ENCODE results near the gene LRRC71.

Gene LRRC71

GRCh38 chr1:156941675-156942074 is 21.2 kb downstream of the LRRC71 start:
- peaks cover 10% of the 10 kb centered on the region for H3K36me3 ChIP-seq (ENCODE audit: control insufficient read depth, insufficient read depth, low read length)
- H4K8ac ChIP-seq (ENCODE audit: low read depth, low read length) = no peak overlapping the region
- no peak overlapping the region for H3K4me2 ChIP-seq (ENCODE audit: low read length)

GRCh38 chr1:156942176-156942575 is 21.7 kb downstream of the LRRC71 start:
- Histone ChIP-seq H2BK5ac (ENCODE audit: low read length) (no peak overlapping the region), H3K79me2 (ENCODE audit: control insufficient read depth, insufficient read depth, low read length) (no peaks in the 10 kb centered on the region), H4K5ac (ENCODE audit: low read length) (no peak overlapping the region), H3K18ac (ENCODE audit: low read length) (no peak overlapping the region), H3K56ac (ENCODE audit: low read length) (no peak overlapping the region), H3K79me1 (ENCODE audit: low read length) (no peaks in the 10 kb centered on the region), H2BK15ac (replicated peaks; ENCODE audit: low read depth) (no peak overlapping the region), H4K8ac (ENCODE audit: low read depth, low read length) (no peak overlapping the region), H3K4ac (ENCODE audit: low read depth, low read length) (no peak overlapping the region), H3K4me3 (ENCODE audit: low read length) (no peak overlapping the region), H3K4me1 (ENCODE audit: control insufficient read depth, low read depth, low read length) (no peaks in the 10 kb centered on the region), H3K4me2 (ENCODE audit: low read length) (no peak overlapping the region), H2BK120ac (ENCODE audit: low read depth, low read length) (no peak overlapping the region), H3K27me3 (ENCODE audit: insufficient read depth, low read length, poor library complexity) (no peaks in the 10 kb centered on the region), H3K23ac (ENCODE audit: low read length) (no peak overlapping the region), H3K9ac (ENCODE audit: low read length) (no peak overlapping the region), H2AK5ac (ENCODE audit: low read length) (no peak overlapping the region), H3K36me3 (ENCODE audit: control insufficient read depth, insufficient read depth, low read length) (peaks cover 10% of the 10 kb centered on the region), H3K27ac (ENCODE audit: low read depth, low read length) (no peak overlapping the region)
- no CpG with 5 or more reads among the region's 3 CpGs for WGBS (ENCODE audit: extremely low coverage, insufficient coverage, low lambda C conversion rate)
- DNase-seq = no peak

More at GRCh38 chr1:156941675-156942074, 21.2 kb downstream of the LRRC71 start:
- H3K4me1 ChIP-seq (ENCODE audit: control insufficient read depth, low read depth, low read length) = no peaks in the 10 kb centered on the region
- DNase-seq = no peak
- H3K9ac ChIP-seq (ENCODE audit: low read length) = no peak overlapping the region
- no peak overlapping the region for H3K56ac ChIP-seq (ENCODE audit: low read length)
- no peak overlapping the region for H3K18ac ChIP-seq (ENCODE audit: low read length)
- H3K4me3 ChIP-seq (ENCODE audit: low read length) = no peak overlapping the region
- H4K5ac ChIP-seq (ENCODE audit: low read length) = no peak overlapping the region
- no peak overlapping the region for H2BK5ac ChIP-seq (ENCODE audit: low read length)
- no CpG with 5 or more reads among the region's 10 CpGs for WGBS (ENCODE audit: extremely low coverage, insufficient coverage, low lambda C conversion rate)
- no peaks in the 10 kb centered on the region for H3K79me2 ChIP-seq (ENCODE audit: control insufficient read depth, insufficient read depth, low read length)
- no peak overlapping the region for H3K23ac ChIP-seq (ENCODE audit: low read length)
- no peak overlapping the region for H2BK15ac ChIP-seq (replicated peaks; ENCODE audit: low read depth)
- no peak overlapping the region for H2BK120ac ChIP-seq (ENCODE audit: low read depth, low read length)
- no peaks in the 10 kb centered on the region for H3K79me1 ChIP-seq (ENCODE audit: low read length)
- H3K27me3 ChIP-seq (ENCODE audit: insufficient read depth, low read length, poor library complexity) = no peaks in the 10 kb centered on the region
- no peak overlapping the region for H3K4ac ChIP-seq (ENCODE audit: low read depth, low read length)
- no peak overlapping the region for H3K27ac ChIP-seq (ENCODE audit: low read depth, low read length)
- H2AK5ac ChIP-seq (ENCODE audit: low read length) = no peak overlapping the region

- no peaks in the 10 kb centered on the region for H3K79me1 ChIP-seq (ENCODE audit: low read length)
- DNase-seq = no peak
Observed at GRCh38 chr1:156942576-156942975, 22.1 kb downstream of the LRRC71 start.

GRCh38 chr1:156943756-156944155 is 23.3 kb downstream of the LRRC71 start:
- no peak overlapping the region for H3K23ac ChIP-seq (ENCODE audit: low read length)
- H3K4me2 ChIP-seq (ENCODE audit: low read length) = no peak overlapping the region
- H3K27ac ChIP-seq (ENCODE audit: low read depth, low read length) = no peak overlapping the region
- no peak overlapping the region for H3K56ac ChIP-seq (ENCODE audit: low read length)
- H2BK15ac ChIP-seq (replicated peaks; ENCODE audit: low read depth) = no peak overlapping the region
- H3K27me3 ChIP-seq (ENCODE audit: insufficient read depth, low read length, poor library complexity) = no peaks in the 10 kb centered on the region
- DNase-seq = no peak
- no peak overlapping the region for H2BK120ac ChIP-seq (ENCODE audit: low read depth, low read length)
- H3K9ac ChIP-seq (ENCODE audit: low read length) = no peak overlapping the region
- H2BK5ac ChIP-seq (ENCODE audit: low read length) = no peak overlapping the region
- H4K8ac ChIP-seq (ENCODE audit: low read depth, low read length) = no peak overlapping the region
- no peak overlapping the region for H3K4me3 ChIP-seq (ENCODE audit: low read length)
- H3K18ac ChIP-seq (ENCODE audit: low read length) = no peak overlapping the region
- H3K36me3 ChIP-seq (ENCODE audit: control insufficient read depth, insufficient read depth, low read length) = peaks cover 10% of the 10 kb centered on the region
- no peak overlapping the region for H3K4ac ChIP-seq (ENCODE audit: low read depth, low read length)
- no peaks in the 10 kb centered on the region for H3K79me2 ChIP-seq (ENCODE audit: control insufficient read depth, insufficient read depth, low read length)
- no peak overlapping the region for H2AK5ac ChIP-seq (ENCODE audit: low read length)
- no CpG with 5 or more reads among the region's 3 CpGs for WGBS (ENCODE audit: extremely low coverage, insufficient coverage, low lambda C conversion rate)
- peaks cover 3% of the 10 kb centered on the region for H3K4me1 ChIP-seq (ENCODE audit: control insufficient read depth, low read depth, low read length)
- H4K5ac ChIP-seq (ENCODE audit: low read length) = no peak overlapping the region
- no peaks in the 10 kb centered on the region for H3K79me1 ChIP-seq (ENCODE audit: low read length)

More at GRCh38 chr1:156942576-156942975, 22.1 kb downstream of the LRRC71 start:
- H3K4me3 ChIP-seq (ENCODE audit: low read length) = no peak overlapping the region
- no peaks in the 10 kb centered on the region for H3K27me3 ChIP-seq (ENCODE audit: insufficient read depth, low read length, poor library complexity)
- H2BK15ac ChIP-seq (replicated peaks; ENCODE audit: low read depth) = no peak overlapping the region
- no peaks in the 10 kb centered on the region for H3K79me2 ChIP-seq (ENCODE audit: control insufficient read depth, insufficient read depth, low read length)
- no peak overlapping the region for H2BK5ac ChIP-seq (ENCODE audit: low read length)
- no peak overlapping the region for H3K4me2 ChIP-seq (ENCODE audit: low read length)
- peaks cover 10% of the 10 kb centered on the region for H3K36me3 ChIP-seq (ENCODE audit: control insufficient read depth, insufficient read depth, low read length)
- H3K23ac ChIP-seq (ENCODE audit: low read length) = no peak overlapping the region
- H3K4ac ChIP-seq (ENCODE audit: low read depth, low read length) = no peak overlapping the region
- no peak overlapping the region for H4K5ac ChIP-seq (ENCODE audit: low read length)
- no peak overlapping the region for H3K9ac ChIP-seq (ENCODE audit: low read length)
- no peaks in the 10 kb centered on the region for H3K4me1 ChIP-seq (ENCODE audit: control insufficient read depth, low read depth, low read length)
- no peak overlapping the region for H4K8ac ChIP-seq (ENCODE audit: low read depth, low read length)
- H3K56ac ChIP-seq (ENCODE audit: low read length) = no peak overlapping the region
- no peak overlapping the region for H3K27ac ChIP-seq (ENCODE audit: low read depth, low read length)
- no CpG with 5 or more reads among the region's 7 CpGs for WGBS (ENCODE audit: extremely low coverage, insufficient coverage, low lambda C conversion rate)
- no peak overlapping the region for H3K18ac ChIP-seq (ENCODE audit: low read length)
- no peak overlapping the region for H2BK120ac ChIP-seq (ENCODE audit: low read depth, low read length)
- H2AK5ac ChIP-seq (ENCODE audit: low read length) = no peak overlapping the region

- Histone ChIP-seq H3K79me1 (ENCODE audit: low read length) (no peaks in the 10 kb centered on the region), H4K5ac (ENCODE audit: low read length) (no peak overlapping the region), H3K36me3 (ENCODE audit: control insufficient read depth, insufficient read depth, low read length) (peaks cover 9% of the 10 kb centered on the region), H2BK5ac (ENCODE audit: low read length) (no peak overlapping the region), H3K4me2 (ENCODE audit: low read length) (no peak overlapping the region), H2AK5ac (ENCODE audit: low read length) (no peak overlapping the region), H3K27ac (ENCODE audit: low read depth, low read length) (no peak overlapping the region), H3K9ac (ENCODE audit: low read length) (no peak overlapping the region), H3K4me1 (ENCODE audit: control insufficient read depth, low read depth, low read length) (peaks cover 3% of the 10 kb centered on the region), H3K56ac (ENCODE audit: low read length) (no peak overlapping the region), H3K4me3 (ENCODE audit: low read length) (no peak overlapping the region), H3K18ac (ENCODE audit: low read length) (no peak overlapping the region), H2BK15ac (replicated peaks; ENCODE audit: low read depth) (no peak overlapping the region), H3K4ac (ENCODE audit: low read depth, low read length) (no peak overlapping the region), H4K8ac (ENCODE audit: low read depth, low read length) (no peak overlapping the region), H3K23ac (ENCODE audit: low read length) (no peak overlapping the region), H2BK120ac (ENCODE audit: low read depth, low read length) (no peak overlapping the region), H3K27me3 (ENCODE audit: insufficient read depth, low read length, poor library complexity) (no peaks in the 10 kb centered on the region), H3K79me2 (ENCODE audit: control insufficient read depth, insufficient read depth, low read length) (no peaks in the 10 kb centered on the region)
- DNase-seq = no peak
- no CpG with 5 or more reads among the region's 1 CpG for WGBS (ENCODE audit: extremely low coverage, insufficient coverage, low lambda C conversion rate)
Observed at GRCh38 chr1:156944268-156944667, 23.8 kb downstream of the LRRC71 start.

- H3K4me2 ChIP-seq (ENCODE audit: low read length) = no peak overlapping the region
- H3K56ac ChIP-seq (ENCODE audit: low read length) = no peak overlapping the region
- no peak overlapping the region for H4K8ac ChIP-seq (ENCODE audit: low read depth, low read length)
- H3K9ac ChIP-seq (ENCODE audit: low read length) = no peak overlapping the region
- no peak overlapping the region for H3K27ac ChIP-seq (ENCODE audit: low read depth, low read length)
- no peak overlapping the region for H2BK120ac ChIP-seq (ENCODE audit: low read depth, low read length)
- H3K23ac ChIP-seq (ENCODE audit: low read length) = no peak overlapping the region
- no peak overlapping the region for H3K4ac ChIP-seq (ENCODE audit: low read depth, low read length)
- H2BK15ac ChIP-seq (replicated peaks; ENCODE audit: low read depth) = no peak overlapping the region
- no peak overlapping the region for H3K18ac ChIP-seq (ENCODE audit: low read length)
- H3K27me3 ChIP-seq (ENCODE audit: insufficient read depth, low read length, poor library complexity) = no peaks in the 10 kb centered on the region
- no peak overlapping the region for H2BK5ac ChIP-seq (ENCODE audit: low read length)
- no peak overlapping the region for H4K5ac ChIP-seq (ENCODE audit: low read length)
- H3K36me3 ChIP-seq (ENCODE audit: control insufficient read depth, insufficient read depth, low read length) = peaks cover 9% of the 10 kb centered on the region
- no peaks in the 10 kb centered on the region for H3K79me2 ChIP-seq (ENCODE audit: control insufficient read depth, insufficient read depth, low read length)
- H3K4me1 ChIP-seq (ENCODE audit: control insufficient read depth, low read depth, low read length) = peaks cover 8% of the 10 kb centered on the region
- no peak overlapping the region for H2AK5ac ChIP-seq (ENCODE audit: low read length)
- no peak overlapping the region for H3K4me3 ChIP-seq (ENCODE audit: low read length)
- H3K79me1 ChIP-seq (ENCODE audit: low read length) = no peaks in the 10 kb centered on the region
- WGBS (ENCODE audit: extremely low coverage, insufficient coverage, low lambda C conversion rate) = no CpG with 5 or more reads among the region's 8 CpGs
- DNase-seq = no peak
Observed at GRCh38 chr1:156944848-156945247, 24.4 kb downstream of the LRRC71 start.

Data from mesendoderm (in vitro differentiated cells).